Lung (tissue), 12 donors: ENCODE measurements around the gene FRY. TPM values are rescaled to one million over a fixed set of nuclear protein-coding genes. Genes with fewer than 3 reads are reported as not detected.

Experiments used
- ATAC-seq: fragments of 200-7000 bp; cut with Tn5 transposase; one replicate; pipeline ENCODE4 v1.9.1; 2020; ENCODE audit warnings: moderate number of reproducible peaks; ENCODE audit not compliant: insufficient read depth, low FRiP score
- DNase-seq, 3 donors: peaks; one replicate each; pipeline ENCODE4 v3.0.0-alpha.2; 2013 to 2017
- H3K27ac ChIP-seq, 2 donors: one replicate each; pipeline ENCODE4 v1.5.1; 2013; ENCODE audit warnings: mild to moderate bottlenecking in 2 of 2, moderate library complexity in 2 of 2, control low read depth in 1 of 2, inconsistent platforms in 1 of 2, low read depth in 1 of 2, low read length in 1 of 2
- H3K27me3 ChIP-seq, 3 donors: one replicate each; pipeline ENCODE4 v1.5.1; 2013; ENCODE audit warnings: low read length in 2 of 3; ENCODE audit not compliant: control insufficient read depth in 3 of 3, insufficient read depth in 3 of 3
- H3K36me3 ChIP-seq, 4 donors: one replicate each; pipeline ENCODE4 v1.5.1; 2013; ENCODE audit warnings: low read length in 4 of 4, mild to moderate bottlenecking in 1 of 4, moderate library complexity in 1 of 4; ENCODE audit not compliant: control insufficient read depth in 4 of 4, insufficient read depth in 4 of 4
- H3K4me1 ChIP-seq, 5 donors: one replicate each; pipeline ENCODE4 v1.5.1; 2013; ENCODE audit warnings: low read length in 5 of 5, mild to moderate bottlenecking in 2 of 5, moderate library complexity in 1 of 5; ENCODE audit not compliant: control insufficient read depth in 5 of 5, insufficient read depth in 5 of 5
- H3K4me3 ChIP-seq: one replicate; pipeline ENCODE4 v1.5.1; 2013; ENCODE audit warnings: mild to moderate bottlenecking, control low read depth, moderate library complexity
- H3K9ac ChIP-seq, 2 donors: one replicate each; pipeline ENCODE4 v1.5.1; 2013; ENCODE audit warnings: low read length in 2 of 2, control low read depth in 1 of 2; ENCODE audit not compliant: insufficient read depth in 1 of 2
- H3K9me3 ChIP-seq, 4 donors: one replicate each; pipeline ENCODE4 v1.5.1; 2013; ENCODE audit warnings: low read length in 3 of 4, mild to moderate bottlenecking in 1 of 4, moderate library complexity in 1 of 4; ENCODE audit not compliant: control insufficient read depth in 4 of 4, insufficient read depth in 3 of 4
- CTCF ChIP-seq: IDR thresholded peaks from 2 replicates; pipeline ENCODE4 v1.5.1; 2012; ENCODE audit warnings: mild to moderate bottlenecking; ENCODE audit errors: control extremely low read depth, extremely low read depth
- WGBS, 2 donors: extraction: QIAGEN DNeasy Blood & Tissue Kit; methylation state at CpG; one replicate each; pipeline ENCODE4 v1.1.7; 2013; 5-methylcytosine and 5-hydroxymethylcytosine counted together
- polyA plus RNA-seq, 2 donors: library from polyadenylated mRNA; stranded (reverse); fragments of 200-250 nt; gene quantifications; one replicate each; pipeline ENCODE4 v1.2.1, GENCODE V29; 2013
- total RNA-seq, 2 donors: library from RNA; depleted of rRNA in 1 of 2; stranded (reverse); fragments of >200 nt in 1 of 2; gene quantifications; one replicate each; pipeline ENCODE4 v1.2.1, GENCODE V29; 2014 to 2021
- donor health status: control.
- donor health status: control.
- donor health status: Bipolar disorder and iron deficiency.
- donor health status: healthy.
- donor health status: DM: yes; HTN: yes; CAD: no.

The FRY gene
- total and polyA plus RNA-seq, 4 donors = 7.4 to 79.6 (median 43.9) TPM

GRCh38 chr13:32107973-32108372, 76.4 kb downstream of the FRY start:
- 38 to 55% methylated on average over 2 of the region's 2 CpGs for WGBS, 2 donors
- Histone ChIP-seq H3K36me3 (peaks cover 0 to under 1% (median 0%) of the 10 kb centered on the region in 4 donors), H3K27ac (no peak overlapping the region), H3K4me1 (peaks cover 0 to 4% (median 0%) of the 10 kb centered on the region in 5 donors), H3K4me3 (no peak overlapping the region), H3K27me3 (no peaks in the 10 kb centered on the region), H3K9ac (no peak overlapping the region), H3K9me3 (no peaks in the 10 kb centered on the region)
- no peak for DNase-seq
- TF ChIP-seq CTCF = no peak
- no peak for ATAC-seq

- no peak for ATAC-seq
These were observed 82.0 kb downstream of the FRY start for GRCh38 chr13:32113532-32113931.

GRCh38 chr13:32114284-32114950, 82.8 kb downstream of the FRY start:
- Histone ChIP-seq H3K4me3 (no peak overlapping the region), H3K27ac (peak overlapping the region in 1 of 2 donors; percentile 10), H3K9me3 (no peaks in the 10 kb centered on the region), H3K36me3 (no peaks in the 10 kb centered on the region), H3K4me1 (peaks cover 0 to 11% (median 0%) of the 10 kb centered on the region in 5 donors), H3K9ac (no peak overlapping the region), H3K27me3 (no peaks in the 10 kb centered on the region)
- DNase-seq = no peak
- 59 to 61% methylated on average over 5 of the region's 5 CpGs for WGBS, 2 donors
- no peak for ATAC-seq
- no peak for TF ChIP-seq CTCF

More at GRCh38 chr13:32113532-32113931, 82.0 kb downstream of the FRY start:
- Histone ChIP-seq H3K27ac (no peak overlapping the region), H3K9me3 (no peaks in the 10 kb centered on the region), H3K4me3 (no peak overlapping the region), H3K36me3 (no peaks in the 10 kb centered on the region), H3K4me1 (peaks cover 0 to 8% (median 0%) of the 10 kb centered on the region in 5 donors), H3K27me3 (no peaks in the 10 kb centered on the region), H3K9ac (no peak overlapping the region)
- TF ChIP-seq CTCF = no peak
- 16 to 75% methylated on average over 1 of the region's 1 CpG for WGBS, 2 donors
- DNase-seq = no peak
